ENCODE measurements around the gene ERCC5. TPM values are rescaled to one million over a fixed set of nuclear protein-coding genes. Genes with fewer than 3 reads are reported as not detected.

Gene ERCC5
- total and polyA plus RNA-seq, 3 donors from 2014 or later = 43.9 to 54.9 (median 49.9) TPM

DNA sequence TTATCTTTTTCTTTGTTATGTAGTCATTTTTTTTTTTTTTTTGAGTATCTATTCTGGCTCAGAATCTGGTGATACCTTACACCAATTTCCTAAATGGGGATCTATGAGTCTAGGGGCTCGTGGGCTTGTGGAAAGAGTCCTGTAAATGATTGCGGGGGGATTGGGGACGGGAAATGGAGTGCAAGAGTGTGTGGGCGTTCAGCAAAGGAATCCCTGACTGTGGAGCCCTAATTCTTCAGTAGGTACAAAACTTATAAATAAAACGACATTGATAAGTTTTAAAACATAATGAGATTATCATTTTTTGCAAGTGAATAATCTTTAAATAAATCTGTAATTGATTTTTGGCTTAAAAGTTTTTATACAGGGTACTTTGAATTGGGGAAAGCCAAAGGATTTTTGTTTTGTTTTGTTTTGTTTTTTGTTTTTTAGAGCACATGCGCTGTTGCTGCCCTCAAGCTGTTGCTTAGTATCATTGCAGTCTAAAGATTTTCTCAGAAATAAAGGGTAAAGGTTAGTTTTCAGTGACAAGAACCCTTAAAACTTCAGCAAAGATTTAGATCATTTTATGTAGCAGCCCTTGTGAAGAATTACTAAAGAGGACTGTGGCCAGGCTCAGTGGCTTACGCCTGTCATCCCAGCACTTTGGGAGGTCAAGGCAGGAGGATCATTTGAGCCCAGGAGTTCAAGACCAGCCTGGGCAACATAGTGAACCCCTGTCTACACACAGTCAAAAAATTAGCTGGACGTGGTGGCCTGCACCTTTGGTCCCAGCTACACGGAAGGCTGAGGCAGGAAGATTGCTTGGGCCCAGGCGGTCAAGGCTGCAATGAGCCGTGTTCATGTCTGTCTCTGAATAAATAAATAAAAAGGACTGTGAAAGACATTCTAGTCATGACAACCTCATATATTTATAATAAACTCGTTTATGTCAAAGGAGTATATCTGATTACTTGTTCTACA is 1.7 kb downstream of the ERCC5 start:
- 19 to 22% methylated on average over 12 of the region's 12 CpGs for WGBS, 2 donors
- Histone ChIP-seq H3K9me3 (no peaks in the 10 kb centered on the region), H3K36me3 (ENCODE audit: low read depth, missing control alignments) (no peaks in the 10 kb centered on the region), H3K27ac (no peak overlapping the region), H3K4me3 (peak overlapping the region; percentile 80 to 92), H3K27me3 (no peaks in the 10 kb centered on the region), H3K4me1 (peaks cover 3% of the 10 kb centered on the region)
- no peak for DNase-seq
- no peak for TF ChIP-seq POLR2A (IDR thresholded peaks at IDR 0.05)
- TF ChIP-seq, protein P1, sequence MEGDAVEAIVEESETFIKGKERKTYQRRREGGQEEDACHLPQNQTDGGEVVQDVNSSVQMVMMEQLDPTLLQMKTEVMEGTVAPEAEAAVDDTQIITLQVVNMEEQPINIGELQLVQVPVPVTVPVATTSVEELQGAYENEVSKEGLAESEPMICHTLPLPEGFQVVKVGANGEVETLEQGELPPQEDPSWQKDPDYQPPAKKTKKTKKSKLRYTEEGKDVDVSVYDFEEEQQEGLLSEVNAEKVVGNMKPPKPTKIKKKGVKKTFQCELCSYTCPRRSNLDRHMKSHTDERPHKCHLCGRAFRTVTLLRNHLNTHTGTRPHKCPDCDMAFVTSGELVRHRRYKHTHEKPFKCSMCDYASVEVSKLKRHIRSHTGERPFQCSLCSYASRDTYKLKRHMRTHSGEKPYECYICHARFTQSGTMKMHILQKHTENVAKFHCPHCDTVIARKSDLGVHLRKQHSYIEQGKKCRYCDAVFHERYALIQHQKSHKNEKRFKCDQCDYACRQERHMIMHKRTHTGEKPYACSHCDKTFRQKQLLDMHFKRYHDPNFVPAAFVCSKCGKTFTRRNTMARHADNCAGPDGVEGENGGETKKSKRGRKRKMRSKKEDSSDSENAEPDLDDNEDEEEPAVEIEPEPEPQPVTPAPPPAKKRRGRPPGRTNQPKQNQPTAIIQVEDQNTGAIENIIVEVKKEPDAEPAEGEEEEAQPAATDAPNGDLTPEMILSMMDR (IDR thresholded peaks at IDR 0.05) = peak; percentile 50 to 67 (median 54)
- intact Hi-C loops (cut with DNase I; ENCODE audit: low total_unique reads) = loop anchor here (2.0 kb wide), 1 partner anchor 251 kb away; the partner anchor contains the start of gene TPP2

DNA sequence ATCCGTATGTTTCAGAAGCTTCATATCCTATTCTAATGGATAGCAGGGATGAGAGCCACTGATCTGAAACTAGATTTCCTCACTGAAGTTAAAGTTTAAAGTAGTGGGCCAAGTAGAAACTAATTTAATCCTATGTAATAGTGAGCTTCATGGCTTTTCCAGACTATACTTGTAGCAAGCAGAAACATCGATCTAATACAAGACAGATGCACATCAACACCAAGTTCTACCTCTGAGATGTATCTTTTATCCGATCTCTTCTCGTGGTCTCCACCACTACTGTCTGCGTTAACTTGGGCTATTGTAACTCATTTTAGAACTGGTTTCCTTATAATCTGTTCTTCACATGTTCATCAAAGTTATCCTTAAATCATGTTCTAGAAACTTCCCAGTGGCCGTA is 3.1 kb downstream of the ERCC5 start:
- TF ChIP-seq, protein P1 (IDR thresholded peaks at IDR 0.05) = no peak
- TF ChIP-seq POLR2A (IDR thresholded peaks at IDR 0.05) = no peak
- Histone ChIP-seq H3K27me3 (no peaks in the 10 kb centered on the region), H3K27ac (no peak overlapping the region), H3K4me3 (no peak overlapping the region), H3K4me1 (peaks cover 3% of the 10 kb centered on the region), H3K36me3 (ENCODE audit: low read depth, missing control alignments) (no peaks in the 10 kb centered on the region), H3K9me3 (no peaks in the 10 kb centered on the region)
- 72 to 78% methylated on average over 6 of the region's 6 CpGs for WGBS, 2 donors
- DNase-seq = no peak
- intact Hi-C loops (cut with DNase I; ENCODE audit: low total_unique reads) = no loop called here

DNA sequence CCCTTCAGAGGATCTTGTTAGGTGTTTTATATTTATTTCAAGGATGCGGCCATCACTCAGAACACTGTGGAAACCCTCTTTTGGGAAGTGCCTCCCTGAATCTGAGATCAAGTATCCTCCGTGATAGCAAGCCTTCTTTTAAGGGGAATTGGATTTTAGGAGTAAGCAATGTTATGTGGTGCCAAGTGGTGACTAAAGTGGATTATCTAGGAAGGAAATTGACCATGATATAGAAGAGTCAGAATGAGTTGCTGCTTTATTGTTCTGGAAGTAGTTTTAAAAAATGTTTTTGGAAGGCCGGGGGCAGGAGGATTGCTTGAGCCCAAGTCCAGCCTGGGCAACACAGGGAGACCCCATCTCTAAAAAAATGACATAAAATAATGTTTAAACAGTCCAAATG is 6.7 kb downstream of the ERCC5 start:
- TF ChIP-seq POLR2A (IDR thresholded peaks at IDR 0.05) = no peak
- TF ChIP-seq, protein P1 (IDR thresholded peaks at IDR 0.05) = no peak
- no peak overlapping the region for H3K4me3 ChIP-seq
- WGBS, 2 donors = 93% methylated on average over 3 of the region's 3 CpGs
- intact Hi-C loops (cut with DNase I; ENCODE audit: low total_unique reads) = no loop called here
- no peak for DNase-seq
- no peak overlapping the region for H3K27ac ChIP-seq
- peaks cover 2% of the 10 kb centered on the region for H3K4me1 ChIP-seq
- H3K36me3 ChIP-seq (ENCODE audit: low read depth, missing control alignments) = no peaks in the 10 kb centered on the region
- H3K9me3 ChIP-seq = no peaks in the 10 kb centered on the region
- H3K27me3 ChIP-seq = no peaks in the 10 kb centered on the region

DNA sequence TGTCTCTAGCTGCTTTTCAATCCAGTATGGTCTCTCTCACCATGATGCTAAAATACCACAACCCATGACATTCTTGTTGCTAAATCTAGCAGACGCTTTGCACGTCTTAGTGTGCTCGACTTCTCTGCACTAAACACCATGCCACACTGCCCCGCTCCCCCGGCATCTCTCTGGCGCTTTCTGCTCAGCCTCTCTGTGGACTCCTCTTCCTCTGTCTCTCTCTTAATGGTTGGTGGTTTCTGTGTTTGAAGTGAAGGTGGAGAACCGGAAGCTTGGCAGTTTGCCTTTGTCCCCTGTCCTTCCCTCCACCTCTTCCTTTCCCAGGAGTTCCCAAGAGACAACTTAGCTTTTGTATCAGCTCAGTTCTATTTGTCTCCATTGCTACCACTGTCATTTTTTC is 8.8 kb downstream of the ERCC5 start:
- H3K27ac ChIP-seq = no peak overlapping the region
- no peaks in the 10 kb centered on the region for H3K4me1 ChIP-seq
- no peaks in the 10 kb centered on the region for H3K36me3 ChIP-seq (ENCODE audit: low read depth, missing control alignments)
- H3K27me3 ChIP-seq = no peaks in the 10 kb centered on the region
- intact Hi-C loops (cut with DNase I; ENCODE audit: low total_unique reads) = no loop called here
- DNase-seq = no peak
- TF ChIP-seq POLR2A (IDR thresholded peaks at IDR 0.05) = no peak
- TF ChIP-seq, protein P1 (IDR thresholded peaks at IDR 0.05) = no peak
- H3K9me3 ChIP-seq = no peaks in the 10 kb centered on the region
- WGBS, 2 donors = 82 to 93% methylated on average over 7 of the region's 7 CpGs
- H3K4me3 ChIP-seq = no peak overlapping the region
